Measurements from ENCODE around the gene VEGFC. TPM values are rescaled to one million over a fixed set of nuclear protein-coding genes. Genes with fewer than 3 reads are reported as not detected.

The VEGFC gene
- total and polyA plus RNA-seq, 8 donors, result 6.3 to 30.5 (median 25.4) TPM

GRCh38 chr4:176798540-176798939 lies 5.8 kb upstream of the VEGFC start:
- TF ChIP-seq CTCF (IDR thresholded peaks at IDR 0.05), result no peak
- H3K27ac ChIP-seq, result no peak overlapping the region
- ATAC-seq (no peak), DNase-seq (no peak)
- H3K36me3 ChIP-seq, result no peaks in the 10 kb centered on the region
- intact Hi-C loops (cut with DNase I), result no loop called here
- no peak overlapping the region for H3K4me3 ChIP-seq
- no peaks in the 10 kb centered on the region for H3K9me3 ChIP-seq
- no peaks in the 10 kb centered on the region for H3K4me1 ChIP-seq
- H3K27me3 ChIP-seq, result peaks cover 0 to 13% of the 10 kb centered on the region in 2 donors

GRCh38 chr4:176795441-176795840 lies 2.7 kb upstream of the VEGFC start:
- H3K9me3 ChIP-seq, result no peaks in the 10 kb centered on the region
- no peak for TF ChIP-seq CTCF (IDR thresholded peaks at IDR 0.05)
- no peak overlapping the region for H3K27ac ChIP-seq
- DNase-seq (no peak), ATAC-seq (no peak)
- no peak overlapping the region for H3K4me3 ChIP-seq
- intact Hi-C loops (cut with DNase I), result no loop called here
- peaks cover 0 to 44% of the 10 kb centered on the region in 2 donors for H3K27me3 ChIP-seq
- no peaks in the 10 kb centered on the region for H3K4me1 ChIP-seq
- H3K36me3 ChIP-seq, result no peaks in the 10 kb centered on the region

GRCh38 chr4:176794651-176795050 lies 1.9 kb upstream of the VEGFC start:
- peak; percentile 13 for ATAC-seq
- no peak overlapping the region for H3K27ac ChIP-seq
- intact Hi-C loops (cut with DNase I), result no loop called here

GRCh38 chr4:176794151-176794550 lies 1.4 kb upstream of the VEGFC start:
- Histone ChIP-seq H3K27me3 (peaks cover 0 to 53% of the 10 kb centered on the region in 2 donors), H3K4me1 (no peaks in the 10 kb centered on the region), H3K9me3 (no peaks in the 10 kb centered on the region), H3K4me3 (no peak overlapping the region), H3K27ac (no peak overlapping the region), H3K36me3 (no peaks in the 10 kb centered on the region)
- peak; percentile 60 for ATAC-seq
- no peak for DNase-seq
- intact Hi-C loops (cut with DNase I), result no loop called here
- no peak for TF ChIP-seq CTCF (IDR thresholded peaks at IDR 0.05)

More at GRCh38 chr4:176794651-176795050, 1.9 kb upstream of the VEGFC start:
- Histone ChIP-seq H3K9me3 (no peaks in the 10 kb centered on the region), H3K36me3 (no peaks in the 10 kb centered on the region), H3K4me3 (no peak overlapping the region), H3K4me1 (no peaks in the 10 kb centered on the region), H3K27me3 (peaks cover 0 to 52% of the 10 kb centered on the region in 2 donors)
- TF ChIP-seq CTCF (IDR thresholded peaks at IDR 0.05), result no peak
- peak in 1 of 4 donors; percentile 46 for DNase-seq

- peak overlapping the region; percentile 7 to 55 for H3K4me3 ChIP-seq
- H3K4me1 ChIP-seq, result no peaks in the 10 kb centered on the region
- intact Hi-C loops (cut with DNase I), result no loop called here
- peaks cover 0 to 53% of the 10 kb centered on the region in 2 donors for H3K27me3 ChIP-seq
- H3K36me3 ChIP-seq, result no peaks in the 10 kb centered on the region
- ATAC-seq (no peak), DNase-seq (peak in 2 of 4 donors; percentile 33 to 61)
- H3K27ac ChIP-seq, result peak overlapping the region in 1 of 2 donors; percentile 75
- no peak for TF ChIP-seq CTCF (IDR thresholded peaks at IDR 0.05)
- no peaks in the 10 kb centered on the region for H3K9me3 ChIP-seq
These were observed 411 bp upstream of the VEGFC start for GRCh38 chr4:176793060-176793605.

Data from left lung (tissue), 10 donors.